ENCODE data around the gene SLC38A4.

GRCh38 chr12:46771268-46771827, 54.4 kb downstream of the SLC38A4 start:
- TF ChIP-seq EZH2 (IDR thresholded peaks at IDR 0.05) (no peak), POLR2AphosphoS5 (IDR thresholded peaks at IDR 0.05; ENCODE audit: borderline replicate concordance, low read depth, low read length) (no peak)

All from SK-N-MC (cell line).